Measurements from ENCODE around the gene KIAA0319L.
A peak's percentile ranks its signal among the peaks of the same experiment; 100 is the strongest.
"Not testable (repeated sequence)": the region's sequence is repeated elsewhere in the genome, so short reads cannot be mapped to it uniquely, and the experiment has no call there.

KIAA0319L gene

DNA sequence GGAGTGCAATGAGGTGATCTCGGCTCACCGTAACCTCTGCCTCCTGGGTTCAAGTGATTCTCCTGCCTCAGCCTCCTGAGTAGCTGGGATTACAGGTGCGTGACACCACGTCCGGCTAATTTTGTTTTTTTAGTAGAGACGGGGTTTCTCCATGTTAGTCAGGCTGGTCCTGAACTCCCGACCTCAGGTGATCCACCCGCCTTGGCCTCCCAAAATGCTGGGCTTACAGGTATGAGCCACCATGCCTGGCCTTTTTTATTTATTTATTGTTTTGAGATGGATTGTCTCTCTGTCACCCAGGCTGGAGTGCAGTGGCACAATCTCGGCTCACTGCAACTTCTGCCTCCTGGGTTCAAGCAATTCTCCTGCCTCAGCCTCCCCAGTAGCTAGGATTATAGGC is 24.4 kb upstream of the KIAA0319L start:
- not testable (repeated sequence) for DNase-seq (ENCODE audit: low read depth in 1 of 2, low spot score in 1 of 2)

DNA sequence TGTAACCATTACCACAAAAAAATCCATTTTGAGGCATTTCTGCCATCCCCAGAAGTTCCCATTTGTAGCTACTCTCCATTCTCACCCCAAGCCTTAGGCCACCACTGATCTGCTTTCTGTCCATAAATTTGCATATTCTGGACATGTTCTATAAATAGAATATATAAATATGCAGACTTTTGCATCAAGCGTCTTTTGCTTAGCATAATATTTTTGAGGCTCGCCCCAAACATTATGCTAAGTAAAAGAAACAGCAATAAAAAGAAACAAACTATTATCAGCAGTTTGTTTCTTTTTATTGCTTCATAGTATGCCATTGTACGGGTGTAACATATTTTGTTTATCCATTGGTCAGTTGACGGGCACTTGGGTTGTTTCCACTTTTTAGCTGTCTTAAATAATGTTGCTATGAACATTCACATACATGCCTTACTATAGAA is 23.8 kb upstream of the KIAA0319L start:
- no peak for DNase-seq (ENCODE audit: low read depth in 1 of 2, low spot score in 1 of 2)

- peak in 1 of 2 donors; percentile 30 for DNase-seq (ENCODE audit: low read depth in 1 of 2, low spot score in 1 of 2)
Measured at GRCh38 chr1:35577071-35577998, 20.1 kb upstream of the KIAA0319L start.

DNA sequence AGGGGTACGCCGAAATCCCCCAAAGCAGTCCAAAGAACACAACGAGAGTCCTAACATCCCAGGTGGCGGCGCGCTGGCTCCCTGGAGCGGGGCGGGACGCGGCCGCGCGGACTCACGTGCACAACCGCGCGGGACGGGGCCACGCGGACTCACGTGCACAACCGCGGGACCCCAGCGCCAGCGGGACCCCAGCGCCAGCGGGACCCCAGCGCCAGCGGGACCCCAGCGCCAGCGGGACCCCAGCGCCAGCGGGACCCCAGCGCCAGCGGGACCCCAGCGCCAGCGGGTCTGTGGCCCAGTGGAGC is 19.5 kb upstream of the KIAA0319L start:
- not testable (repeated sequence) for DNase-seq (ENCODE audit: low read depth in 1 of 2, low spot score in 1 of 2)

- no peak for DNase-seq (ENCODE audit: low read depth in 1 of 2, low spot score in 1 of 2)
Measured at GRCh38 chr1:35576061-35576765, 19.0 kb upstream of the KIAA0319L start.

GRCh38 chr1:35575416-35575958 is 18.3 kb upstream of the KIAA0319L start:
- DNase-seq (ENCODE audit: low read depth in 1 of 2, low spot score in 1 of 2): no peak

DNA sequence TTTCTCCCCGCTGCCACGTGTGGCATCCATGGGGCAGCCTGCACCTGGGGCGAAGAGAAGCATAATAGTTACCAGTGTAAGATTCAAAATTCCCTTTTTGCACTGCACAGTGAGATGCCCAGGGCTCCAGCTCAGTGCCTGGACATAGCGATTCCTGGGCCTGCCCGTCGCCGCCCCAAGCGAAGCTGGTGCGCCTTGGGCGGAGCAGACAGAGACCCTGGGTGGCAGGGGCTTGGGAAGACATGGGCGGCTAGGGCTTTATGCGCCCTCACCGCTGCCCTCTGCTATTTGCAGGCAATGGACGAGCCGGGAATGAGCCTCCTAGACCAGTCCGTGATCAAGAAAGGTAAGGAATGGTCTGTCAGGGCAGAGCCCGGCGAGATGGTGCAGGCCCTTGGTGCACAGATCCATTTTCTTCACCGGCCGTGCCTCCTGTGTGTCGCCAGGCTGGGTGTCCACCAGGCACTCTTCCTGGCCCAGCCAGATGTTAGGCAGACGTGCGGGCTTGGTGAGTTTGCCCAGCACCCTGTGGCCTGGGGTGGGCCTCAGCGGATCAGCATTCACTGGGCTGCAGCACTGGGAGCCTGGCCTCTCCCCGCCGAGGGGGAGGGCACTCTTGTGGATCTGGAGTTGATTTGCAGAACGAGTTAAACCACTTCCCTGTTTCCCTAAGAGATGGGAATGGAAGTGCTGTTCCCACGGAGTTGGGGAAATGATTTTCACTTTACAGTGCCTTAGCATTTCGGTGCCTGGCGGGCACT is 17.6 kb upstream of the KIAA0319L start:
- DNase-seq (ENCODE audit: low read depth in 1 of 2, low spot score in 1 of 2): no peak

GRCh38 chr1:35574125-35574654 is 17.0 kb upstream of the KIAA0319L start:
- no peak for DNase-seq (ENCODE audit: low read depth in 1 of 2, low spot score in 1 of 2)

DNA sequence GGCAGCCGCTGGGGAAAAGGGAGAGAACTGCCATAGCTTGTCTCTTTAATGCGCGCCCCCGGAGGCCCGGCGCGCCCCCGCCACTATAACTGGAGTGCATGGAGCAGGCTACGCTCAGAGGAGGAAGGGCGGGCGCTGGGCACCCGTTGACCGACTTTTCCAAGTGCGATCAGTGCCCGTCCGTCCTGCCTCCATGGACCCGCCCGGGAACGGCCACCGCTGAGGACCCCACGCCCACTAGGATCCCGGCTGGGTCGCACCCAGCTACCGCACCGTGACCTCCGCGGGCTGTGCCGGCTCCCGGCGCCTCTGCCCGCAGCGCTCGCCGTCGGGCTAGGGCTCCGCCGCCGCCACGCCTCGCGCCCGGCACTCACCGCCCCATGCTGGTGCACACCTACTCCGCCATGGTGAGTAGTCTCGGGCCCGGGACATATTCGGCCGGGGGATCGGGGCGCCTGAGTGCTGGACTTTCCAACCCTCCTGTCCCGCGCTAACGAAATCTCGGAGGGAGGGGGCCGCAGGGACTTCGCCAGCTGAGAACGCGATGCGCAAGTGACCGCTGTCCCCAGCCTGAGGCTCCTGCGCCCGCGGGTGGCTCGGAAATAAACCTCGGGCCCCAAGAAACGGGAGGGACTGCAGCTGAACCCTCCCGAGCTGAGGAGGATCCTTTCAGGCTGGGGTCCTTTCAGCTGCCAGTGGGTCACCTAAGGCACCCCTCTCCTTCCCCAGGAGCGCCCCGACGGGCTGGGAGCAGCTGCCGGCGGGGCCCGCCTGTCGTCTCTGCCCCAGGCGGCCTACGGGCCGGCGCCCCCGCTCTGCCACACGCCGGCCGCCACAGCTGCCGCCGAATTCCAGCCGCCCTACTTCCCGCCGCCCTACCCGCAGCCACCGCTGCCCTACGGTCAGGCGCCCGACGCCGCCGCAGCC is 16.3 kb upstream of the KIAA0319L start, which contains the start of gene TFAP2E:
TFAP2E (plus strand) TSS at position 117 of the 927 bp plus-strand sequence; CDS start at position 381, 264 bp downstream.
- no peak for DNase-seq (ENCODE audit: low read depth in 1 of 2, low spot score in 1 of 2)

DNA sequence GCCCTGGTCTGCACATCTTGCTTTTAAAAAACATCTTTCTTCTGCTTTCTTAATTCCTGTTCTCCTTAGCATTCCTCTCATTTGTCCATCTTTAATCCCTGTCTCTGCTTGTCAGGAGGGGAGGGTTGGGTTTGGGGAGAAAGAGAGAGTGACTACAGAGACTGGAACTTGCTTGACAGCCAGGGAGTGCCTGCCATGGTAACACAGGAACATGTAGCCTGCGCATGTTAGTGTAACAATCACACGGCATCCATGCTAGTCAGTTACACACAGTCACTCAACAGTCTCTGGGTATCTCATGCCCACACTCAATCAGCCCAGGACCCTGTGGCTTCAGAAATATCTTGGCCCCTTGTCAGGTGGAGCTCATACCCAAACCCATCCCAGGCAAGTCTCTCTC is 15.1 kb upstream of the KIAA0319L start:
- DNase-seq (ENCODE audit: low read depth in 1 of 2, low spot score in 1 of 2): no peak

- DNase-seq (ENCODE audit: low read depth in 1 of 2, low spot score in 1 of 2): no peak
Measured at GRCh38 chr1:35571263-35571662, 14.1 kb upstream of the KIAA0319L start.

DNA sequence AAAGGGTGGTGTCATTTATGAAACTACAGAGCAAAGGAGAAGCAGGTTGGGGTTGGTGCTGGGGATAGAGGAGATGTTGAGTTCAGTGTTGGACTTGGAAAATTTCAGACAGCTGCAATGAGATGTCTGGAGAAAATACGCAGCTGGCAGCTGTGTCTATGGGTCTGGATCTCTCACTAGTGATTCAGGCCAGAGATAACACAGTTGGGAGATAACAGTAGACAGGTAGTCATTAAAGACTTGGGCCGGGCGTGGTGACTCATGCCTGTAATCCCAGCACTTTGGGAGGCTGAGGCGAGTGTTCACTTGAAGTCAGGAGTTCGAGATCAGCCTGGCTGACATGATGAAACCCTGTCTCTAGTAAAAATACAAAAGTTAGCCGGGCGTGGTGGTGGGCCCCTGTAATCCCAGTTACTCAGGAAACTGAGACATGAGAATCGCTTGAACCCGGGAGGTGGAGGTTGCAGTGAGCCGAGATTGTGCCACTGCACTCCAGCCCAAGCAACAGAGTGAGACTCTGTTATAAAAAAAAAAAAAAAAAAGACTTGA is 13.5 kb upstream of the KIAA0319L start:
- no peak for DNase-seq (ENCODE audit: low read depth in 1 of 2, low spot score in 1 of 2)

DNA sequence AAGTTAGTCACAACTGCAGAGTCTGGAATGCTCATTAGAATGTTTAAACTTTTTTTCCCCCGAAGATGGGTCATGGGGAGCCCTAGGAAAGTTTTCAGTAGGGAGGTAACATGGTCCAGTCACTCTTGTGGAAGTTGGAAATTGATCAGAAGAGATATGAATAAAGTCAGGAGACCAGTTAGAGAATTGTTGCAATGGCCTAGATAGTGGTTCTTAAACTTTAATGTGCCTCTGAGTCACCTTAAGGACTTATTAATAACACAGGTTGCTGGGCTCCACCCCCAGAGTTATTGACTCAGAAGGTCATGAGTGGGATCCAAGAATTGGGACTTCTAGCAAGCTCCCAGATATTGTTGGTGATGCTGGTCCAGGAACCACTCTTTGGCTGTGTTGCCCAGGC is 12.7 kb upstream of the KIAA0319L start:
- DNase-seq (ENCODE audit: low read depth in 1 of 2, low spot score in 1 of 2): no peak

DNA sequence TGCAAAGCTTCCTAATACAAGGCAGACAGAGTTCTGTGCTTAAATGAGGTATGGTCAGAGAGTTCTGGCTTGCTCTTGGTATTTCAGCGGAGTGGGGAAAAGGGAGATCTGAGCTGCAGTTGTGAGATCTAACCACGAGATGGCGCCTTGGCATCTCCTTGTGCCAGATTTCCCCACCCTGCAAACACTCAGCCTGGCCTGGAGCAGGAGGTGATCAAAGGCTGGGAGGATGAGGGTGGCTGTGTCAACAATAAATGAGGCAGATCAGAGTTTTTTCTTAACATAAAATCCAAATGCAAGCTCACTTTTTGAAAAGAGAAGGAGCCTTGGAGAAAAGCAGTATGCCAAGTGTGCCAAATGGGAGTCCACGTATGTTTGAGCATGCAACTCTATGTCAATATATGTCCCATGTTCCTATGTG is 11.8 kb upstream of the KIAA0319L start:
- DNase-seq (ENCODE audit: low read depth in 1 of 2, low spot score in 1 of 2): peak in 1 of 2 donors; percentile 31

DNA sequence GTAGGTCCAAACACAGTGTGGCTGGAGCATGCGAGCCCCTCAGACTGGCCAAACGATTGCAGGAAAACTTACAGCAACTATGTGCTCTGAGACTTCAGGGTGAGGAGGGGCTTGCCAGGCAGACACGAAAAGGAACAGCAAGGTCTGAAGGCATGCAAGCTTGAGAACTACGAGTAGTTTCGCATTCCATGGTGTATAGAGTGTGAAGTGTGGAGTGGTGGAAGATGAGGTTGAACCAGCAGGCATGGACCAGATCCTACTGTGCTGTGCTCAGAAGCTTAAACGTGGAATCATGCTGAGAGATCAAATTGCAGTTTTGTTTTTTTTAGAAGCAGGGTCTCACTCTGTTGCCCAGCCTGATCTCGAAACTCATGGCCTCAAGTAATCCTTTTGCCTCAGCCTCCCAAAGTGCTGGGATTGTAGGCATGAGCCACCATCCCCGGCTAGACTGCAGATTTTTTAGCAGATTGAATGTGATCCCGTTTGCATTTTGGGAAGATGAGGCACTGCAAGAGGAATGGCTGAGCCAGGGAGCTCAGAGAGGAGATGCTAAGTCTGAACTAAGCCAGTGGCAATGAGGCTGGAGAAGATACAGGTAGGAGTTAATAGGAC is 10.8 kb upstream of the KIAA0319L start:
- no peak for DNase-seq (ENCODE audit: low read depth in 1 of 2, low spot score in 1 of 2)

DNA sequence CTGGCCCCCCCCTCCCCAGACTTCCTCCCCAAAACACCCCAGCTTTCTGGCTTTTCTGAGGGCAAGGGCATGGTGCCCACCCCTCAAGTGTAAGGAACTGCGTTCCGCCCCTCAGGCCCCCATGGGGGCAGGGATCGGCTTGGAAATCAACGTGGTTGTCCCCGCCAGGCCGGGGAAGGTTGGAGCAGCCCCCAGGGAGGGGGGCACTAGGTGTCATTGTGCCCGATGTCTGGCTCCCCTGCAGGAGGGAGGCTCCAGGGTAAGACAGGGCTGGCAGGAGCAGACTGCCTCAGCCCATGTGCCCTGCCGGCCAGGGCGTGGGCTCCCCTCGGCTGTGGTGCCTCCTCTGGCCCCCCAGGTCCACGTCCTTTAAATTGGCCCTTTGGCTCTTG is 8.5 kb upstream of the KIAA0319L start:
- DNase-seq (ENCODE audit: low read depth in 1 of 2, low spot score in 1 of 2): no peak

- no peak for DNase-seq (ENCODE audit: low read depth in 1 of 2, low spot score in 1 of 2)
Measured at GRCh38 chr1:35564884-35565741, 7.9 kb upstream of the KIAA0319L start.
